ENCODE results near the gene HLA-DQA1. TPM values are rescaled to one million over a fixed set of nuclear protein-coding genes. Genes with fewer than 3 reads are reported as not detected.

Gene HLA-DQA1
- total and polyA plus RNA-seq, 4 donors = 2.1 to 19.9 (median 9.3) TPM

DNA sequence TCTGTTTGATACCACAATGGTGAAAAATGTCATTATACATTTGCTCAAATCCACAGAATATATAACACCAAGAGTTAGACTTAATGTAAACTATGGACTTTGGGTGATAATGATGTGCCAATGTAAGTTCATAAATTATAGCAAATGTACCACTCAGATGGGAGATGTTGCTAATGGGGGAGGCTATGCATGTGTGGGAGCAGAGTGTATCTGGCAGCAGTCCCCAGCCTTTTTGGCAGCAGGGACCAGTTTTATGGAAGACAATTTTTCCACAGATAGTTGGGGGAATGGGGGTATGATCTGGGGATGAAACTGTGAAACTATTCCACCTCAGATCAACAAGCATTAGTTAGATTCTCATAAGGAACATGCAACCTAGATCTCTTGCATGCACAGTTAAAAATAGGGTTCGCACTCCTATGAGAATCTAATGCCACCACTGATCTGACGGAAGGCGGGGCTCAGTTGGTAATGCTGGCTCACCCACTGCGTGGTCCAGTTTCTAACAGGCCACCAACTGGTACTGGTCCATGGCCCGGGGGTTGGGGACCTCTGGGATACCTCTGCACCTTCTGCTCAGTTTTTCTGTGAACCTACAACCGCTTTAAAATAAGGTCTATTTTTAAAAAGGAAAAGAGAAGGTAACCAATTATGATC, 8.0 kb downstream of the HLA-DQA1 start:
- Histone ChIP-seq H3K36me3 (ENCODE audit: control insufficient read depth in 4 of 4, insufficient read depth in 3 of 4, low read depth in 1 of 4, low read length in 3 of 4) (no peaks in the 10 kb centered on the region), H3K9ac (ENCODE audit: low read depth in 1 of 2, low read length in 2 of 2) (no peak overlapping the region), H3K9me3 (ENCODE audit: control insufficient read depth in 4 of 4, low read length in 3 of 4) (no peaks in the 10 kb centered on the region), H3K4me1 (ENCODE audit: control insufficient read depth in 4 of 4, insufficient read depth in 4 of 4, low read length in 3 of 4) (no peaks in the 10 kb centered on the region), H3K4me3 (ENCODE audit: low read depth in 1 of 3, low read length in 3 of 3) (no peak overlapping the region), H3K27ac (ENCODE audit: low read depth in 1 of 2, low read length in 2 of 2) (no peak overlapping the region), H3K27me3 (ENCODE audit: control insufficient read depth in 4 of 4, insufficient read depth in 4 of 4, low read length in 3 of 4) (no peaks in the 10 kb centered on the region)
- TF ChIP-seq, protein P1, sequence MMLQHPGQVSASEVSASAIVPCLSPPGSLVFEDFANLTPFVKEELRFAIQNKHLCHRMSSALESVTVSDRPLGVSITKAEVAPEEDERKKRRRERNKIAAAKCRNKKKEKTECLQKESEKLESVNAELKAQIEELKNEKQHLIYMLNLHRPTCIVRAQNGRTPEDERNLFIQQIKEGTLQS (IDR thresholded peaks at IDR 0.05) = no peak
- TF ChIP-seq FOXA2 (IDR thresholded peaks at IDR 0.05) (no peak), SP1 (IDR thresholded peaks at IDR 0.05) (no peak), EGR1 (IDR thresholded peaks at IDR 0.05; ENCODE audit: low read depth in 2 of 2) (no peak), HNF4G (IDR thresholded peaks at IDR 0.05) (no peak), RXRA (IDR thresholded peaks at IDR 0.05) (no peak), HNF4A (conservative IDR thresholded peaks at IDR 0.05) (no peak), NR2F2 (IDR thresholded peaks at IDR 0.05) (no peak), YY1 (IDR thresholded peaks at IDR 0.05) (no peak), GABPA (IDR thresholded peaks at IDR 0.05 in 1 of 2, conservative IDR thresholded peaks at IDR 0.05 in 1 of 2) (no peak), RAD21 (IDR thresholded peaks at IDR 0.05) (no peak)
- TF ChIP-seq, protein P2, sequence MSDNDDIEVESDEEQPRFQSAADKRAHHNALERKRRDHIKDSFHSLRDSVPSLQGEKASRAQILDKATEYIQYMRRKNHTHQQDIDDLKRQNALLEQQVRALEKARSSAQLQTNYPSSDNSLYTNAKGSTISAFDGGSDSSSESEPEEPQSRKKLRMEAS (IDR thresholded peaks at IDR 0.05) = no peak
- TF ChIP-seq, protein P3, sequence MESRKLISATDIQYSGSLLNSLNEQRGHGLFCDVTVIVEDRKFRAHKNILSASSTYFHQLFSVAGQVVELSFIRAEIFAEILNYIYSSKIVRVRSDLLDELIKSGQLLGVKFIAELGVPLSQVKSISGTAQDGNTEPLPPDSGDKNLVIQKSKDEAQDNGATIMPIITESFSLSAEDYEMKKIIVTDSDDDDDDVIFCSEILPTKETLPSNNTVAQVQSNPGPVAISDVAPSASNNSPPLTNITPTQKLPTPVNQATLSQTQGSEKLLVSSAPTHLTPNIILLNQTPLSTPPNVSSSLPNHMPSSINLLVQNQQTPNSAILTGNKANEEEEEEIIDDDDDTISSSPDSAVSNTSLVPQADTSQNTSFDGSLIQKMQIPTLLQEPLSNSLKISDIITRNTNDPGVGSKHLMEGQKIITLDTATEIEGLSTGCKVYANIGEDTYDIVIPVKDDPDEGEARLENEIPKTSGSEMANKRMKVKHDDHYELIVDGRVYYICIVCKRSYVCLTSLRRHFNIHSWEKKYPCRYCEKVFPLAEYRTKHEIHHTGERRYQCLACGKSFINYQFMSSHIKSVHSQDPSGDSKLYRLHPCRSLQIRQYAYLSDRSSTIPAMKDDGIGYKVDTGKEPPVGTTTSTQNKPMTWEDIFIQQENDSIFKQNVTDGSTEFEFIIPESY (IDR thresholded peaks at IDR 0.05) = no peak
- 77% methylated on average over 6 of the region's 6 CpGs for WGBS
- no peak for DNase-seq (ENCODE audit: low spot score)

DNA sequence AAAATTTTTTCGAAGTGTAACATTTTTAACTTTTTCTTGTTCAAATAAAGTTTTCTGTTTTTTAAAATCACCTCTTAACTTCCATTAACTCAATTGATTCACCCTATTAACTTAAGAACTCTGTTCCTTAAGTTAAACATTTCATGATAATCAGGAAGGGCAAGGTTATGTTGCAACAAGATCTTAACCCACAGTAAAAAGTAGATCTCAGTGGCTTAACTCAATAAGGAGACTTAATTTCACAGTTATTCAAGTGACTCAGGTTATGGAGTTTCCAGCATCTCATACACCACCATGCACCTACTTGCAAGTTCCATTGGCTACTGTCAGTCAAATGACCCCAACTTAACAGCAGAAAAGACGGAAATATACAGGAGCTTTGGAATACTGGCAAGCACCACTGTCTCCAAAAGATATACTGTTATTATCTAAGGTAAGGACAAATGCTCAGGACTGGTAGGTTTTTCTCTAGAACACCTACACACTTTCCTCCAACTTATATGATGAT, 18.1 kb downstream of the HLA-DQA1 start:
- DNase-seq (ENCODE audit: low spot score) = no peak
- TF ChIP-seq YY1 (IDR thresholded peaks at IDR 0.05) = no peak
- TF ChIP-seq RAD21 (IDR thresholded peaks at IDR 0.05) = no peak
- no peak for TF ChIP-seq HNF4A (conservative IDR thresholded peaks at IDR 0.05)
- no peak for TF ChIP-seq FOXA1 (IDR thresholded peaks at IDR 0.05)
- TF ChIP-seq, protein P4, sequence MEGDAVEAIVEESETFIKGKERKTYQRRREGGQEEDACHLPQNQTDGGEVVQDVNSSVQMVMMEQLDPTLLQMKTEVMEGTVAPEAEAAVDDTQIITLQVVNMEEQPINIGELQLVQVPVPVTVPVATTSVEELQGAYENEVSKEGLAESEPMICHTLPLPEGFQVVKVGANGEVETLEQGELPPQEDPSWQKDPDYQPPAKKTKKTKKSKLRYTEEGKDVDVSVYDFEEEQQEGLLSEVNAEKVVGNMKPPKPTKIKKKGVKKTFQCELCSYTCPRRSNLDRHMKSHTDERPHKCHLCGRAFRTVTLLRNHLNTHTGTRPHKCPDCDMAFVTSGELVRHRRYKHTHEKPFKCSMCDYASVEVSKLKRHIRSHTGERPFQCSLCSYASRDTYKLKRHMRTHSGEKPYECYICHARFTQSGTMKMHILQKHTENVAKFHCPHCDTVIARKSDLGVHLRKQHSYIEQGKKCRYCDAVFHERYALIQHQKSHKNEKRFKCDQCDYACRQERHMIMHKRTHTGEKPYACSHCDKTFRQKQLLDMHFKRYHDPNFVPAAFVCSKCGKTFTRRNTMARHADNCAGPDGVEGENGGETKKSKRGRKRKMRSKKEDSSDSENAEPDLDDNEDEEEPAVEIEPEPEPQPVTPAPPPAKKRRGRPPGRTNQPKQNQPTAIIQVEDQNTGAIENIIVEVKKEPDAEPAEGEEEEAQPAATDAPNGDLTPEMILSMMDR (IDR thresholded peaks at IDR 0.05; ENCODE audit: low read depth, low read length, missing input control) = no peak
- TF ChIP-seq TAF1 (conservative IDR thresholded peaks at IDR 0.05) = no peak
- TF ChIP-seq, protein P5, sequence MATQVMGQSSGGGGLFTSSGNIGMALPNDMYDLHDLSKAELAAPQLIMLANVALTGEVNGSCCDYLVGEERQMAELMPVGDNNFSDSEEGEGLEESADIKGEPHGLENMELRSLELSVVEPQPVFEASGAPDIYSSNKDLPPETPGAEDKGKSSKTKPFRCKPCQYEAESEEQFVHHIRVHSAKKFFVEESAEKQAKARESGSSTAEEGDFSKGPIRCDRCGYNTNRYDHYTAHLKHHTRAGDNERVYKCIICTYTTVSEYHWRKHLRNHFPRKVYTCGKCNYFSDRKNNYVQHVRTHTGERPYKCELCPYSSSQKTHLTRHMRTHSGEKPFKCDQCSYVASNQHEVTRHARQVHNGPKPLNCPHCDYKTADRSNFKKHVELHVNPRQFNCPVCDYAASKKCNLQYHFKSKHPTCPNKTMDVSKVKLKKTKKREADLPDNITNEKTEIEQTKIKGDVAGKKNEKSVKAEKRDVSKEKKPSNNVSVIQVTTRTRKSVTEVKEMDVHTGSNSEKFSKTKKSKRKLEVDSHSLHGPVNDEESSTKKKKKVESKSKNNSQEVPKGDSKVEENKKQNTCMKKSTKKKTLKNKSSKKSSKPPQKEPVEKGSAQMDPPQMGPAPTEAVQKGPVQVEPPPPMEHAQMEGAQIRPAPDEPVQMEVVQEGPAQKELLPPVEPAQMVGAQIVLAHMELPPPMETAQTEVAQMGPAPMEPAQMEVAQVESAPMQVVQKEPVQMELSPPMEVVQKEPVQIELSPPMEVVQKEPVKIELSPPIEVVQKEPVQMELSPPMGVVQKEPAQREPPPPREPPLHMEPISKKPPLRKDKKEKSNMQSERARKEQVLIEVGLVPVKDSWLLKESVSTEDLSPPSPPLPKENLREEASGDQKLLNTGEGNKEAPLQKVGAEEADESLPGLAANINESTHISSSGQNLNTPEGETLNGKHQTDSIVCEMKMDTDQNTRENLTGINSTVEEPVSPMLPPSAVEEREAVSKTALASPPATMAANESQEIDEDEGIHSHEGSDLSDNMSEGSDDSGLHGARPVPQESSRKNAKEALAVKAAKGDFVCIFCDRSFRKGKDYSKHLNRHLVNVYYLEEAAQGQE (IDR thresholded peaks at IDR 0.05) = no peak
- TF ChIP-seq FOXA2 (IDR thresholded peaks at IDR 0.05) = no peak
- TF ChIP-seq SP1 (IDR thresholded peaks at IDR 0.05) = no peak
- TF ChIP-seq, protein P3 (IDR thresholded peaks at IDR 0.05) = no peak
- TF ChIP-seq GABPA (IDR thresholded peaks at IDR 0.05 in 1 of 2, conservative IDR thresholded peaks at IDR 0.05 in 1 of 2) = no peak
- TF ChIP-seq, protein P1 (IDR thresholded peaks at IDR 0.05) = no peak
- TF ChIP-seq JUND (IDR thresholded peaks at IDR 0.05) = no peak
- no peak for TF ChIP-seq NR2F2 (IDR thresholded peaks at IDR 0.05)
- TF ChIP-seq, protein P2 (IDR thresholded peaks at IDR 0.05) = no peak
- TF ChIP-seq EGR1 (IDR thresholded peaks at IDR 0.05; ENCODE audit: low read depth in 2 of 2) = no peak
- TF ChIP-seq HNF4G (IDR thresholded peaks at IDR 0.05) = no peak
- TF ChIP-seq RXRA (IDR thresholded peaks at IDR 0.05) = no peak
- no peak overlapping the region for H3K4me3 ChIP-seq (ENCODE audit: low read depth in 1 of 3, low read length in 3 of 3)
- 64% methylated on average over 2 of the region's 2 CpGs for WGBS
- H3K27me3 ChIP-seq (ENCODE audit: control insufficient read depth in 4 of 4, insufficient read depth in 4 of 4, low read length in 3 of 4) = no peaks in the 10 kb centered on the region
- H3K4me1 ChIP-seq (ENCODE audit: control insufficient read depth in 4 of 4, insufficient read depth in 4 of 4, low read length in 3 of 4) = no peaks in the 10 kb centered on the region
- H3K36me3 ChIP-seq (ENCODE audit: control insufficient read depth in 4 of 4, insufficient read depth in 3 of 4, low read depth in 1 of 4, low read length in 3 of 4) = no peaks in the 10 kb centered on the region
- no peak overlapping the region for H3K9ac ChIP-seq (ENCODE audit: low read depth in 1 of 2, low read length in 2 of 2)
- H3K27ac ChIP-seq (ENCODE audit: low read depth in 1 of 2, low read length in 2 of 2) = no peak overlapping the region
- H3K9me3 ChIP-seq (ENCODE audit: control insufficient read depth in 4 of 4, low read length in 3 of 4) = no peaks in the 10 kb centered on the region

All from liver (tissue), 9 donors.